Measurements from ENCODE around the gene WDR90.
A peak's percentile ranks its signal among the peaks of the same experiment; 100 is the strongest.
"Not testable (repeated sequence)": the region's sequence is repeated elsewhere in the genome, so short reads cannot be mapped to it uniquely, and the experiment has no call there.

Gene WDR90

GRCh38 chr16:710500-711075, 61.4 kb downstream of the WDR90 start:
- Histone ChIP-seq H3K36me3 (ENCODE audit: control insufficient read depth, insufficient read depth, low read length) (no peaks in the 10 kb centered on the region), H3K27me3 (replicated peaks; ENCODE audit: control insufficient read depth, insufficient read depth, low read length) (peaks cover 2% of the 10 kb centered on the region), H3K4me3 (replicated peaks; ENCODE audit: low read depth, low read length) (no peak overlapping the region)
- no peak for TF ChIP-seq CTCF (IDR thresholded peaks at IDR 0.05; ENCODE audit: insufficient read depth, low read length, poor library complexity, severe bottlenecking)
- no peak for DNase-seq (ENCODE audit: extremely low read depth, insufficient read length)

- H3K27me3 ChIP-seq (replicated peaks; ENCODE audit: control insufficient read depth, insufficient read depth, low read length) = peaks cover 2% of the 10 kb centered on the region
- TF ChIP-seq CTCF (IDR thresholded peaks at IDR 0.05; ENCODE audit: insufficient read depth, low read length, poor library complexity, severe bottlenecking) = no peak
- no peak for DNase-seq (ENCODE audit: extremely low read depth, insufficient read length)
- H3K4me3 ChIP-seq (replicated peaks; ENCODE audit: low read depth, low read length) = no peak overlapping the region
- H3K36me3 ChIP-seq (ENCODE audit: control insufficient read depth, insufficient read depth, low read length) = no peaks in the 10 kb centered on the region
Observed at GRCh38 chr16:711084-711483, 61.9 kb downstream of the WDR90 start.

GRCh38 chr16:711548-712320, 62.6 kb downstream of the WDR90 start:
- H3K36me3 ChIP-seq (ENCODE audit: control insufficient read depth, insufficient read depth, low read length) = no peaks in the 10 kb centered on the region
- H3K4me3 ChIP-seq (replicated peaks; ENCODE audit: low read depth, low read length) = no peak overlapping the region
- TF ChIP-seq CTCF (IDR thresholded peaks at IDR 0.05; ENCODE audit: insufficient read depth, low read length, poor library complexity, severe bottlenecking) = peak; percentile 93
- H3K27me3 ChIP-seq (replicated peaks; ENCODE audit: control insufficient read depth, insufficient read depth, low read length) = peaks cover 2% of the 10 kb centered on the region
- peak; percentile 77 for DNase-seq (ENCODE audit: extremely low read depth, insufficient read length)

GRCh38 chr16:712740-713250, 63.6 kb downstream of the WDR90 start:
- not testable (repeated sequence) for H3K4me3 ChIP-seq (replicated peaks; ENCODE audit: low read depth, low read length); H3K27me3 ChIP-seq (replicated peaks; ENCODE audit: control insufficient read depth, insufficient read depth, low read length); H3K36me3 ChIP-seq (ENCODE audit: control insufficient read depth, insufficient read depth, low read length); DNase-seq (ENCODE audit: extremely low read depth, insufficient read length)

- Histone ChIP-seq H3K27me3 (replicated peaks; ENCODE audit: control insufficient read depth, insufficient read depth, low read length) (peaks cover 2% of the 10 kb centered on the region; the same call in 1 of the 2 replicates), H3K4me3 (replicated peaks; ENCODE audit: low read depth, low read length) (no peak overlapping the region), H3K36me3 (ENCODE audit: control insufficient read depth, insufficient read depth, low read length) (no peaks in the 10 kb centered on the region)
- DNase-seq (ENCODE audit: extremely low read depth, insufficient read length) = no peak
- no peak for TF ChIP-seq CTCF (IDR thresholded peaks at IDR 0.05; ENCODE audit: insufficient read depth, low read length, poor library complexity, severe bottlenecking)
Observed at GRCh38 chr16:714079-714478, 64.9 kb downstream of the WDR90 start.
